A375 (cell line): ENCODE measurements around the gene OR8S1. TPM values are rescaled to one million over a fixed set of nuclear protein-coding genes. Genes with fewer than 3 reads are reported as not detected.

ENCODE experiments used
- total RNA-seq: library from RNA; depleted of rRNA; stranded (reverse); fragments of >200 nt; shearing (Covaris generic); gene quantifications from 2 replicates; pipeline ENCODE4 v1.2.3, GENCODE V29; 2014; rRNA removed

OR8S1 gene
- total RNA-seq: not detected in 2 replicates

GRCh38 chr12:48525332-48525731, at the start of gene OR8S1:
TSS of gene OR8S1 (plus strand) at chr12:48525632. CDS start at chr12:48525632, 0 bp downstream.

GRCh38 chr12:48482198-48482597, 43.2 kb upstream of the OR8S1 start, which contains the start of gene C12orf54:
TSS of gene C12orf54 (plus strand) at chr12:48482498. CDS start at chr12:48483297, 799 bp downstream.

GRCh38 chr12:48569946-48570345, 44.5 kb downstream of the OR8S1 start, which contains the start of gene LALBA:
TSS of gene LALBA (minus strand) at chr12:48570046. CDS start at chr12:48570020, 26 bp downstream.

Other genes with a start within 250 kb of the OR8S1 start
- gene ZNF641, start 174.7 kb upstream of the OR8S1 start, total RNA-seq: 4.5 and 5.9 TPM in 2 replicates
- gene ANP32D, start 53.1 kb upstream of the OR8S1 start, total RNA-seq: not detected in 2 replicates
- gene C12orf54, start 43.1 kb upstream of the OR8S1 start, total RNA-seq: not detected in 2 replicates
- gene LALBA, start 44.4 kb downstream of the OR8S1 start, total RNA-seq: not detected in 2 replicates
- 34.8 and 57.1 TPM in 2 replicates for gene KANSL2, start 156.6 kb downstream of the OR8S1 start, total RNA-seq
- gene CCNT1, start 191.1 kb downstream of the OR8S1 start, total RNA-seq: 37.8 and 41.5 TPM in 2 replicates